PC-9 (cell line): ENCODE data around the gene CDC26.

ENCODE experiments used
- EZH2 ChIP-seq: fragments of 200-600 bp; sonication (generic); IDR thresholded peaks from 2 replicates; pipeline ENCODE4 v1.8.0; 2017; ENCODE audit warnings: antibody characterized with exemption, low read depth
- TF ChIP-seq, protein P1 (sequence below): fragments of 200-600 bp; sonication (generic); conservative IDR thresholded peaks from 2 replicates; pipeline ENCODE4 v1.6.1; 2017; ENCODE audit warnings: mixed run types, antibody characterized with exemption, mild to moderate bottlenecking, moderate library complexity

DNA sequence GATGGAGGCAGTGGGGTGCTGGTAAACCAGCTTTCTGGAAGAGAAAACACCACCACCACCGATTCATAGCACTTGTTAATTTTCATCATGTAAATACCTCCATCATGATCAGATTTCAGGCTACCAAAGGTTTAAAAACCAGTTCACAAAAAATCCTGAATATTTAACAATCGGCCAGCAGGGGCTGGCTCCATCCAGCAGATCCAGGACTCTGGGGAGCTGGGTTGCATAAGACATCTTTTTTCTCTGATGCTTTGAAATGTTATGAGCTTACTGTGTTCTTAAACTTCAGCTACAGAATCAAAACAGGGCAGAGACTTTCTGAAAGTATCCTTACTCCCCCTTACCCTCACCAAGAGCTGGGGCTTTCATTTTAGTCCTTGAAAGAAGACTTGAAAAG lies 42.4 kb upstream of the CDC26 start:
- TF ChIP-seq, protein P1, sequence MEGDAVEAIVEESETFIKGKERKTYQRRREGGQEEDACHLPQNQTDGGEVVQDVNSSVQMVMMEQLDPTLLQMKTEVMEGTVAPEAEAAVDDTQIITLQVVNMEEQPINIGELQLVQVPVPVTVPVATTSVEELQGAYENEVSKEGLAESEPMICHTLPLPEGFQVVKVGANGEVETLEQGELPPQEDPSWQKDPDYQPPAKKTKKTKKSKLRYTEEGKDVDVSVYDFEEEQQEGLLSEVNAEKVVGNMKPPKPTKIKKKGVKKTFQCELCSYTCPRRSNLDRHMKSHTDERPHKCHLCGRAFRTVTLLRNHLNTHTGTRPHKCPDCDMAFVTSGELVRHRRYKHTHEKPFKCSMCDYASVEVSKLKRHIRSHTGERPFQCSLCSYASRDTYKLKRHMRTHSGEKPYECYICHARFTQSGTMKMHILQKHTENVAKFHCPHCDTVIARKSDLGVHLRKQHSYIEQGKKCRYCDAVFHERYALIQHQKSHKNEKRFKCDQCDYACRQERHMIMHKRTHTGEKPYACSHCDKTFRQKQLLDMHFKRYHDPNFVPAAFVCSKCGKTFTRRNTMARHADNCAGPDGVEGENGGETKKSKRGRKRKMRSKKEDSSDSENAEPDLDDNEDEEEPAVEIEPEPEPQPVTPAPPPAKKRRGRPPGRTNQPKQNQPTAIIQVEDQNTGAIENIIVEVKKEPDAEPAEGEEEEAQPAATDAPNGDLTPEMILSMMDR = no peak; the same call in 1 of the 2 replicates
- TF ChIP-seq EZH2 = no peak
